DOHH2 (cell line): ENCODE measurements around the gene ABHD14A.

Experiments
- EZH2phosphoT487 ChIP-seq: fragments of 200-600 bp; sonication (generic); IDR thresholded peaks from 2 replicates; pipeline ENCODE4 v1.6.1; 2017; ENCODE audit warnings: borderline replicate concordance, mild to moderate bottlenecking, antibody characterized with exemption, low read length, moderate library complexity, mixed read lengths
- TF ChIP-seq, protein P1 (sequence below): fragments of 200-600 bp; sonication (generic); IDR thresholded peaks from one replicate; pipeline ENCODE4 v1.5.1; 2014; ENCODE audit warnings: antibody characterized with exemption, mild to moderate bottlenecking, low read depth, low read length; ENCODE audit not compliant: poor library complexity, severe bottlenecking

DNA sequence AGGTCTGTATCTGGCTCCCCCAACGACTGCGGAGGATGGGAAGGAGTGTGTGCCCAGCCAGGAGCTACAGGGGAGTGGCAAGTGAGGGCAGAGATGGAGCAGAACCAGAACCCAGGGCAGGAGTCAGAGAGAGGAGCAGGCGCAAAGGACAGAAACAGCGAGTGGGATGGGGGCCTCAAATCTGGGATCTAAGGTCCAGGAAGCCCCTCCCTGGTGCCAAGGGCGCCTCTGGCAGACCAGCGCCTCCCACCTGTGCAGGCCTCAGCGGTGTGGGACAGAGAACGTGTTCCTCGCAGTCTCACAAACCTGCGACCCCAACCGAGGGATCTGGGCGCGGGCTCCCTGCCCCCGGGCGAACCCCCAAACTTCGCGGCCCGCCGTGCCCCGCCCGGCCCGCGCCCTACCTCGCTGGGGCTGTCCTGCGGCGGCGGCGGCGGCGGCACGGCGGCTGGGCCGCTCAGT is 7.9 kb upstream of the ABHD14A start:
- TF ChIP-seq, protein P1, sequence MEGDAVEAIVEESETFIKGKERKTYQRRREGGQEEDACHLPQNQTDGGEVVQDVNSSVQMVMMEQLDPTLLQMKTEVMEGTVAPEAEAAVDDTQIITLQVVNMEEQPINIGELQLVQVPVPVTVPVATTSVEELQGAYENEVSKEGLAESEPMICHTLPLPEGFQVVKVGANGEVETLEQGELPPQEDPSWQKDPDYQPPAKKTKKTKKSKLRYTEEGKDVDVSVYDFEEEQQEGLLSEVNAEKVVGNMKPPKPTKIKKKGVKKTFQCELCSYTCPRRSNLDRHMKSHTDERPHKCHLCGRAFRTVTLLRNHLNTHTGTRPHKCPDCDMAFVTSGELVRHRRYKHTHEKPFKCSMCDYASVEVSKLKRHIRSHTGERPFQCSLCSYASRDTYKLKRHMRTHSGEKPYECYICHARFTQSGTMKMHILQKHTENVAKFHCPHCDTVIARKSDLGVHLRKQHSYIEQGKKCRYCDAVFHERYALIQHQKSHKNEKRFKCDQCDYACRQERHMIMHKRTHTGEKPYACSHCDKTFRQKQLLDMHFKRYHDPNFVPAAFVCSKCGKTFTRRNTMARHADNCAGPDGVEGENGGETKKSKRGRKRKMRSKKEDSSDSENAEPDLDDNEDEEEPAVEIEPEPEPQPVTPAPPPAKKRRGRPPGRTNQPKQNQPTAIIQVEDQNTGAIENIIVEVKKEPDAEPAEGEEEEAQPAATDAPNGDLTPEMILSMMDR, result no peak
- TF ChIP-seq EZH2phosphoT487, result no peak
